22Rv1 (cell line): ENCODE data around the gene MATN4.

Experiments
- H3K27ac ChIP-seq: fragments of 450-650 bp; 2 replicates; pipeline ENCODE4 v1.5.1; 2017
- CTCF ChIP-seq: fragments of 450-650 bp; IDR thresholded peaks from 2 replicates; pipeline ENCODE4 v1.5.1; 2017; ENCODE audit warnings: mild to moderate bottlenecking
- ZFX ChIP-seq: fragments of 450-650 bp; IDR thresholded peaks from 2 replicates; pipeline ENCODE4 v1.6.1; 2017; ENCODE audit warnings: antibody characterized with exemption, borderline replicate concordance

MATN4 gene

GRCh38 chr20:45304464-45304999 lies 3.6 kb downstream of the MATN4 start:
- no peak overlapping the region for H3K27ac ChIP-seq
- no peak for TF ChIP-seq CTCF
- no peak for TF ChIP-seq ZFX

- no peak overlapping the region for H3K27ac ChIP-seq
- TF ChIP-seq ZFX (no peak), CTCF (no peak)
Measured at GRCh38 chr20:45303586-45304463, 4.3 kb downstream of the MATN4 start.

- no peak for TF ChIP-seq CTCF
- TF ChIP-seq ZFX = no peak
- no peak overlapping the region for H3K27ac ChIP-seq
Measured at GRCh38 chr20:45301824-45302271, 6.3 kb downstream of the MATN4 start.

GRCh38 chr20:45300961-45301360 lies 7.1 kb downstream of the MATN4 start:
- TF ChIP-seq ZFX (no peak), CTCF (peak; percentile 70)

GRCh38 chr20:45299786-45300185 lies 8.3 kb downstream of the MATN4 start:
- TF ChIP-seq ZFX (no peak), CTCF (no peak)
- no peak overlapping the region for H3K27ac ChIP-seq

More at GRCh38 chr20:45300961-45301360, 7.1 kb downstream of the MATN4 start:
- no peak overlapping the region for H3K27ac ChIP-seq

- no peak overlapping the region for H3K27ac ChIP-seq
- TF ChIP-seq CTCF = no peak
- no peak for TF ChIP-seq ZFX
Measured at GRCh38 chr20:45297786-45298497, 10.2 kb downstream of the MATN4 start.
